ENCODE results near the gene PCP4.

GRCh38 chr21:39843916-39844315 lies 23.3 kb upstream of the PCP4 start:
- no peak for TF ChIP-seq CTCF (IDR thresholded peaks at IDR 0.05)
- TF ChIP-seq POLR2A (IDR thresholded peaks at IDR 0.05): no peak
